ENCODE data around the gene HOXA3.

Gene HOXA3

DNA sequence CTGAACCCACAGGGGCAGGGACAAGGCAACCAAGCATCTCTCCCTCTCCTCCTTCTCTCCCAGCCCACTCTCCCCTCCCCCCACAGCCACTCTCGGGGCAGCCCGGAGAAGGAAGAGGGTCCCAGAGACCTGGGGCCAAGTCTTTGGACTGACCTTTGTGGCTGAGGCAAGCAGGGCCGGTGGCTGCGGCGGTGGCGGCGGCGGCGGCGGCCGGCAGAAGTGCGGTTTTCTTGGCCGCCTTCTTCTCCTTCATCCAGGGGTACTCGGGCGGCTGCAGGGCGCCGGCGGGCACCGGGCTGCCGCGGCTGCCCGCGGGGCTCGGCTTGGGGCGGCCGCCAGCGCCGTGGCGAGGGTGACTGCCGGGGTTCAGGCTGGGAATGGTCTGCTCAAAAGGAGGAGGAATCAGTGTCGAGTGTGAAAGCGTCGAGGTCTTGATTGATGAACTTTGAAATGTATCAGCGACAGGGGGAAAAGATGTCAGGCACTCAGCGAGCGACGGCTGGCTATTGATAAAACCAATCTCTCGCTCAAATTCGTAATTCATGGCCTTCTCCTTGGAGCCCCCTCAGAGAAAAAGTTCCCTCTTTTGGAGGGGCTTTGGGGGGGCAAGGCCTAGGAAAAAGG is 50.3 kb downstream of the HOXA3 start:
- no peak for DNase-seq (ENCODE audit: low spot score)

GRCh38 chr7:27101171-27101956 is 51.0 kb downstream of the HOXA3 start:
- DNase-seq (ENCODE audit: low spot score), result no peak

DNA sequence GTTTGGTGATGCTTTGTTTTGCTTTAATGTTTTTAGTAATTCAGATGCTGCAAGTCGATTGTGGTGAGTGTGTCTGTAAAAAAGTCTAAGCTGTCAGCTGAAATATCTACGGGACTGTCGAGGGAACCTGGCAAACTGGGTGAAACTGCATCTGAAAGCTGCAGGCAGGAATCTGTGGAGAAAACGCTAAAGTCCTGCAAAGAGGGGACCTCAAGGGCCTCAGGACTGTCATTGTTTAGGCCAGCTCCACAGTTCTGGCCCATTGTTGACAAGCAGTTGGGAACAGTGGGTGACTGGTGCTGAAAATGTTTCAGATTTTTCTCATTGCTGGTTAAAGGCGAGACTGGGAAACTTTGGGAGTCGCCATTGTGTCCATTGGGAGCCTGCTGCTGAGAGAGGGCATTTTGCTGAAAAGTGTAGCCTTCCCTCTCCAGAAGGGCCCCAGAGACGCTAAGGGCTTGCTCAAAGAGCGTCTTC is 51.7 kb downstream of the HOXA3 start:
- DNase-seq (ENCODE audit: low spot score), result no peak

- no peak for DNase-seq (ENCODE audit: low spot score)
These were observed 52.7 kb downstream of the HOXA3 start for GRCh38 chr7:27099453-27100370.

- DNase-seq (ENCODE audit: low spot score), result no peak
These were observed 53.6 kb downstream of the HOXA3 start for GRCh38 chr7:27098578-27099451.

- no peak for DNase-seq (ENCODE audit: low spot score)
These were observed 54.5 kb downstream of the HOXA3 start for GRCh38 chr7:27097686-27098577.

DNA sequence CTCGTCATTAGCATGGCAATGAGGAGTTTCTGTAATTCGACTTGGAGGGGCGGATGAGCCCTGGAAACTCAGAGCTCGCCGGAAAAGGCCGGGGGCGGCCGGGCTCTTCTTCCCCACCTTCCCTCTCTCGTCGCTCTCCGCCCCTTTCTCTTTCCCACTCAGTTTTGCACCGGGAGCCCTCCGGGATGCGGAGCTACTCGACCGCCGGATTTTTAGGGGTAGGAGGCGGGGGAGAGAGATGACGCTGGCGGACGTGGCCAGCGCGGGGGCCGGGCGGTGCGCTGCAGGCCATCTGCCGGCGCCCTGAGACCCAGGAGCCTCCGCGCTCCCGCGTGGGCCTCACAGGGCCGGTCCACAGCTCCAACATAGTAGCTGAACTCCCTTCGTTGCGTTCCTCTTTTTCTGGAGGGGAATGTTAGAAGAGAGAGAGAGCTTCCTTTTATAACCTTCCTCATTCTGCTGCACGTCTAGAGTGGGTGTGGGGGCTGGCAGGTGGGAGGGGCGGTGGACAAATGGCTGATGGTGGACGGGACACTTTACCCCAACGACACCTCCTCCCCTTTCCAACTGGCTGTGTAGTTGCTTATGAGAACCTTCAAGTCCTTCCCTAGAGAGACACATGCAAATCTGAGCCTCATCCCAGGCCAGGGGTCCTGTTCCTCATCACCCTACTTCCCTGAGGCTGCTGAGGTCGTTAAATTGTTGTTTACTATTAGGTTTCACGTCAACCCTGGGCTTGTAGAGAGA is 55.4 kb downstream of the HOXA3 start:
- DNase-seq (ENCODE audit: low spot score), result no peak

DNA sequence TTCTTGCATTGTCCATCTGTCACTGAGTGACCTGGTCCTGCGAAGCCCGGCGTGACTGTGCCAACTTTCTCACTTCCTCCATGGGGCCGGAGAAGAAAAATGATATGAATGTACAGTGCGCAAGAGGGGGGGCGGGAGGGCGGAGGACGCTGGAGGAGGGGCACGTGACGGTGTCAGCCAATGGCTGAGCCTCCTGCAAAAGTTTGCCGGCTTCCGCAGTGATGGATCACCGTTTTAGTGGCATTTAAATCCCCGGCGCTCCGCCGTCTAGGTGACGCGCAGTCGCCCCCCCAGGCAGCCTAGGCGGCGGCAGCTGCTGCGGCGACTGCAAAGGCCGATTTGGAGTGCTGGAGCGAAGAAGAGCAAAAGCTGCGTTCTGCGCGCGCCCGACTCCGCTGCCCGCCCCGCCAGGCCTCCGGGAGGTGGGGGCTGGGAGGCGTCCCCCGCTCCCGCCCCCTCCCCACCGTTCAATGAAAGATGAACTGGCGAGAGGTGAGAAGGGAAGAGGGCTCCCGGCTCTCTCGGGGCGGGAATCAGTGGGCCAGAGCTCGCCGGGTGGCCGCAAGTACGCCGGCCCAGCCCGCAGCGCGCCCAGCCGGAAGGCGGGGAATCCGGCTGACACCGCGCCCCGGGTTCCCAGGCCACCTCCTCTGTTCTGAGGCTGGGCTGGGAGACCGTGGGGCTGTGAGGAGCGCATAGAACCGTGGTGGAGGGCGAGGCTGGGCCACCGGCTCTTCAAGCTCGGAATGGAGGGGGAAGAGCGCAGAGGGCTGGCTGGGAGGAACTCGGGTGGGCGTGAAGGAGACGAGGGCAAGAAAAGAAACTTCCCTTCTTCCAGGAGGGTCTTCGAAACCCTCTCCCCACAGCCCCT is 56.3 kb downstream of the HOXA3 start, which contains the start of gene HOXA1:
Gene HOXA1 (minus strand): TSS at position 104 of the 871 bp plus-strand sequence. CDS start 88 bp downstream, at position 16.
- DNase-seq (ENCODE audit: low spot score), result peak; percentile 94

DNA sequence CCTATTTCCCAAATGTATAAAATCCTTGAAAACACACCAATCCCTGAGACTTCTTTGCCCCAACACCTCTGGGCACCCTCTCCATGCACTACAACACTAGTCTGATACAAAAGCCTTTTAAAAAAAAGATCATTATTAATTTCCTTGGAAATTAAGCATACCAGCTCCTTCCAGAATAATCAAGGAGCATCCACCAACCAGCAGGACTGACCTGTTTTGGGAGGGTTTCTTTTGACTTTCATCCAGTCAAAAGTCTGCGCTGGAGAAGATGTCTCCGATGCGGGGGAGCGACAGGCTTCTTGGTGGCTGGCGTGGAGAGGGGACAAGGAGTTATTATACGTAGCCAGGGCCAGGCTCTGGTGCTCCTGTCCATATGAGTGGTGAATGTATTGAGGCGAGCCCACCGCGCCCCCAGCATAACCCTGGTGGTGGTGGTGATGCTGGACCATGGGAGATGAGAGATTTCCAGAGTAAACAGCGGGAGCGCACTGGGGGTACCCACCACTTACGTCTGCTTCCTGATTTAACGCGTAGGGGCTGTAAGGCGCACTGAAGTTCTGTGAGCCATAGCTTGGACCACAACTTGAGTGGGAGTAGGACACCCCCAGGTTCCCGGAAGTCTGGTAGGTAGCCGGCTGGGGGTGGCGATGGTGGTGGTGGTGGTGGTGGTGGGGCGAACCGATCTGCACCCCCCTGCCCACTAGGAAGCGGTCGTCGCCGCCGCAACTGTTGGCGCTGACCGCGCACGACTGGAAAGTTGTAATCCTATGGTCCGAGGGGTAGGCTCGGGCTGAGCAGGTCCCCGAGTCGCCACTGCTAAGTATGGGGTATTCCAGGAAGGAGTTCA is 57.1 kb downstream of the HOXA3 start:
- DNase-seq (ENCODE audit: low spot score), result no peak

DNA sequence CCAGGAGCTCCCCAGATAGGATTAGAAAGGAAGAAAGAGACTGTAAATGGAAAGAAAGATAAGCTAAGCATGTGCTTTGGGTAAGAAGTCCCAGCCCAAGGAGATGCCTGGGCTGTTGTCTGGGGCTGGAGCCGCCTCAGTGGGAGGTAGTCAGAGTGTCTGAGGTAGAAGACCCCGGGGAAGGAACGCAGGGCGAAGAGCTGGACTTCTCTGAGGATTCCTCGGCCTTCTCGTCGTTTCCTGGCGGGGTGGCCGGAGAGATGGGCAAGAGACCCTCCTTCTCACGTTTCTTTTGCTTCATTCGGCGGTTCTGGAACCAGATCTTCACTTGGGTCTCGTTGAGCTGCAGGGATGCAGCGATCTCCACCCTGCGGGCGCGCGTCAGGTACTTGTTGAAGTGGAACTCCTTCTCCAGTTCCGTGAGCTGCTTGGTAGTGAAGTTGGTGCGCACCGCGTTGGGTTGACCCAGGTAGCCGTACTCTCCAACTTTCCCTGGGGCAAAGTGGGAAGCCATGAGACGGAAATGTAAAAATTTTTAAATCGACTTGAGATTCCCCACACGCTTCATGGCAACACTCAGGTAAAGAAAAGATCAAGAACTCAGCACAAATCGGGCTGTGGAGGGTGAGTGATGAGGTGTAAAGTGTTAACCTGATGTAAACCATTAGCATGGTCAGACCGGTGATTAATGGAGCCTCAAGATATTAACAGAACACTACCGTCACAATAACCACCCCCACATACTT is 57.9 kb downstream of the HOXA3 start:
- no peak for DNase-seq (ENCODE audit: low spot score)

GRCh38 chr7:27093184-27093895 is 59.0 kb downstream of the HOXA3 start:
- no peak for DNase-seq (ENCODE audit: low spot score)

DNA sequence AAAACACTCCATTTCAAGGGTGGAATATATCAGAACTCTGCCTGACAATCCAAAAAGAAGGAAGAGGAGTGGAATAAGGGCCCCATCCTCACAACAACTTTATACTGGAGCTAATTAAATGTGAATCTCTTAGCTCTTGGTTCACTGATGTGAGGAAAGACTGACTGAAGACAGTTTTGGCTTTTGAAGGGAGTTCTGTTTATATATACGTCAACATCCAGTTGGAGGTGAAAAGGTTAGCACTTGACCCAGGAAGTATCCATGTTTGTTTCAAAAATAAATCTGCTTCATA is 59.6 kb downstream of the HOXA3 start:
- no peak for DNase-seq (ENCODE audit: low spot score)

DNA sequence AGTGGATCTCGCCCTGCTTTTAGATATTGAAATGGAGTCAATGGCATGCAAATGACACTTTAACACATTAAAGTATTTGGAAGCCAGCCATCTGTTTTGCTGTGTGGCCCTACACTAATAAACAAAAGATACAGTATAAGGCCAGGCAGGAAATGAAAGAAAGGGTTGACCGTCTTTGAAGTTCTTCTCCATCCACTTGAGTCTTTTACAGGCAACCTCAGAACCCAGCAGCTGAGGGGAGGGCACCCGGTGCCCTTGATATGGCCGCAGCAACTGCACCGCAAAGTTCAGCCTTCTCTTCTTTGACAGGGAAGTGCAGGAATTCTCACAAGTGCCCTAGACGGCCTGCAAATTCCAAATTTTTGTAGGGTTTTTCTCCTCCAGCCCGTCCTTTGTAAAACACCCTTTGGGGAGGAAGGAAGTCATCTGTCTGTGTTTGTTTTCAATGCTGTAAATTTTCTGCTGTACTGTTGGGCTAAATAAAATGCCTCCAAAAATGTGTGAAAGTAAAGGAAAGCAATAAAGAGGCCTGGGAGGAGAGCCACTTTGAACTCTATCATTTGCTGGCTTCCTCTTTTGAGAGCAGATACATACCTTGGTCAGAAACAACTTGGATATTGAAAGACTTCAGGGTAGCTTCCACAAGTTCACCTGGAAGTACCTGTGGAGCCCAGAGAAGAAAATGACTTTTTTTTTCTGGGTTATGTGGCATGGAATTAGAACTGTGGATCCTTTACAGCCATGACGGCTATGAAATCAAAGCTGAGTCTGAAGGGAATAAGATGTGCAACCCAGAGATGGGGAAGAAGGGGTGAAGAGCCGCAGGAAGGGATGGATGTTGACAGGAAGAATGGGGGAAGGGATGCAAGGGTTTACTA is 60.2 kb downstream of the HOXA3 start:
- DNase-seq (ENCODE audit: low spot score), result no peak

- no peak for DNase-seq (ENCODE audit: low spot score)
These were observed 61.3 kb downstream of the HOXA3 start for GRCh38 chr7:27091105-27091504.

Data from kidney capillary endothelial cell (primary cell).